ENCODE data around the gene CALB2.

DNA sequence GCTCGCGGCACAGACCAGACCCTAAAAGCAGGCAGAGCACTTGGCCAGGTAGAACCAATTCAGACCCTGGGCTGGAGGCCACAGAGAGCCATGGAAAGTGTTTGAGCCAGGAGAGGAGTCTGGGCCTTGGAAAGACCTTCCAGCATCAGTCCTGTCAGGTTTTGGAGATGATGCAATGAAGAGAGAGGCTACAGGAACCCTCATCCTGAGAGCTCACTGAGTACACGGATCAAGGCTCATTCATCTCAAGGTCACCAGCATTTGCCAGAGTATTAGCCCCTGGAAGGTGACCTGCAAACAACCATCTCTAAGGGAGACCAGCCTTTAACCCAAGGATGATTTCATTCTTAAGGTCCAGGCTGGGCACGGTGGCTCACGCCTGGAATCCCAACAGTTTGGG lies 55.5 kb downstream of the CALB2 start:
- TF ChIP-seq, protein P1, sequence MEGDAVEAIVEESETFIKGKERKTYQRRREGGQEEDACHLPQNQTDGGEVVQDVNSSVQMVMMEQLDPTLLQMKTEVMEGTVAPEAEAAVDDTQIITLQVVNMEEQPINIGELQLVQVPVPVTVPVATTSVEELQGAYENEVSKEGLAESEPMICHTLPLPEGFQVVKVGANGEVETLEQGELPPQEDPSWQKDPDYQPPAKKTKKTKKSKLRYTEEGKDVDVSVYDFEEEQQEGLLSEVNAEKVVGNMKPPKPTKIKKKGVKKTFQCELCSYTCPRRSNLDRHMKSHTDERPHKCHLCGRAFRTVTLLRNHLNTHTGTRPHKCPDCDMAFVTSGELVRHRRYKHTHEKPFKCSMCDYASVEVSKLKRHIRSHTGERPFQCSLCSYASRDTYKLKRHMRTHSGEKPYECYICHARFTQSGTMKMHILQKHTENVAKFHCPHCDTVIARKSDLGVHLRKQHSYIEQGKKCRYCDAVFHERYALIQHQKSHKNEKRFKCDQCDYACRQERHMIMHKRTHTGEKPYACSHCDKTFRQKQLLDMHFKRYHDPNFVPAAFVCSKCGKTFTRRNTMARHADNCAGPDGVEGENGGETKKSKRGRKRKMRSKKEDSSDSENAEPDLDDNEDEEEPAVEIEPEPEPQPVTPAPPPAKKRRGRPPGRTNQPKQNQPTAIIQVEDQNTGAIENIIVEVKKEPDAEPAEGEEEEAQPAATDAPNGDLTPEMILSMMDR (IDR thresholded peaks at IDR 0.05; ENCODE audit: insufficient read depth, low read length, poor library complexity, severe bottlenecking), result no peak
- no peak for TF ChIP-seq EZH2phosphoT487 (conservative IDR thresholded peaks at IDR 0.05; ENCODE audit: low read length)

Measured in SU-DHL-6 (cell line).